Measurements from ENCODE around the gene PTPRT.

Gene PTPRT

GRCh38 chr20:43003318-43003944, 186.3 kb downstream of the PTPRT start:
- no peak overlapping the region for H3K27ac ChIP-seq (ENCODE audit: low read depth, low read length)
- no peaks in the 10 kb centered on the region; the same call in 1 of the 2 replicates for H3K27me3 ChIP-seq (ENCODE audit: control insufficient read depth, insufficient read depth, low read length)
- no peaks in the 10 kb centered on the region for H3K36me3 ChIP-seq (ENCODE audit: control insufficient read depth, insufficient read depth, low read length)
- H3K9ac ChIP-seq (ENCODE audit: low read length) = no peak overlapping the region
- H3K4me1 ChIP-seq (ENCODE audit: control insufficient read depth, insufficient read depth, low read length) = no peaks in the 10 kb centered on the region
- H3K9me3 ChIP-seq (ENCODE audit: control insufficient read depth, insufficient read depth, low read depth, low read length) = no peaks in the 10 kb centered on the region
- H3K4me3 ChIP-seq (ENCODE audit: low read depth, low read length) = no peak overlapping the region

- Histone ChIP-seq H3K9me3 (ENCODE audit: control insufficient read depth, insufficient read depth, low read depth, low read length) (peaks cover 3% of the 10 kb centered on the region), H3K4me3 (ENCODE audit: low read depth, low read length) (no peak overlapping the region), H3K9ac (ENCODE audit: low read length) (no peak overlapping the region), H3K4me1 (ENCODE audit: control insufficient read depth, insufficient read depth, low read length) (no peaks in the 10 kb centered on the region), H3K27ac (ENCODE audit: low read depth, low read length) (no peak overlapping the region), H3K36me3 (ENCODE audit: control insufficient read depth, insufficient read depth, low read length) (no peaks in the 10 kb centered on the region), H3K27me3 (ENCODE audit: control insufficient read depth, insufficient read depth, low read length) (no peaks in the 10 kb centered on the region)
Measured at GRCh38 chr20:42996141-42996540, 193.6 kb downstream of the PTPRT start.

- H3K9ac ChIP-seq (ENCODE audit: low read length) = no peak overlapping the region
- H3K27ac ChIP-seq (ENCODE audit: low read depth, low read length) = no peak overlapping the region
- H3K4me3 ChIP-seq (ENCODE audit: low read depth, low read length) = no peak overlapping the region
- H3K27me3 ChIP-seq (ENCODE audit: control insufficient read depth, insufficient read depth, low read length) = no peaks in the 10 kb centered on the region
- no peaks in the 10 kb centered on the region for H3K9me3 ChIP-seq (ENCODE audit: control insufficient read depth, insufficient read depth, low read depth, low read length)
- no peaks in the 10 kb centered on the region for H3K36me3 ChIP-seq (ENCODE audit: control insufficient read depth, insufficient read depth, low read length)
- H3K4me1 ChIP-seq (ENCODE audit: control insufficient read depth, insufficient read depth, low read length) = peaks cover 2% of the 10 kb centered on the region; the same call in 1 of the 2 replicates
Measured at GRCh38 chr20:42988319-42988718, 201.4 kb downstream of the PTPRT start.

- Histone ChIP-seq H3K4me1 (ENCODE audit: control insufficient read depth, insufficient read depth, low read length) (peaks cover 8% of the 10 kb centered on the region; the same call in 1 of the 2 replicates), H3K9ac (ENCODE audit: low read length) (no peak overlapping the region), H3K4me3 (ENCODE audit: low read depth, low read length) (no peak overlapping the region), H3K27ac (ENCODE audit: low read depth, low read length) (no peak overlapping the region), H3K9me3 (ENCODE audit: control insufficient read depth, insufficient read depth, low read depth, low read length) (no peaks in the 10 kb centered on the region), H3K27me3 (ENCODE audit: control insufficient read depth, insufficient read depth, low read length) (no peaks in the 10 kb centered on the region), H3K36me3 (ENCODE audit: control insufficient read depth, insufficient read depth, low read length) (no peaks in the 10 kb centered on the region)
Measured at GRCh38 chr20:42987376-42988114, 202.2 kb downstream of the PTPRT start.

GRCh38 chr20:42986143-42986773, 203.4 kb downstream of the PTPRT start:
- H3K9ac ChIP-seq (ENCODE audit: low read length) = no peak overlapping the region
- no peak overlapping the region for H3K4me3 ChIP-seq (ENCODE audit: low read depth, low read length)
- no peak overlapping the region for H3K27ac ChIP-seq (ENCODE audit: low read depth, low read length)
- H3K36me3 ChIP-seq (ENCODE audit: control insufficient read depth, insufficient read depth, low read length) = no peaks in the 10 kb centered on the region
- peaks cover 10% of the 10 kb centered on the region; the same call in 1 of the 2 replicates for H3K4me1 ChIP-seq (ENCODE audit: control insufficient read depth, insufficient read depth, low read length)
- no peaks in the 10 kb centered on the region for H3K9me3 ChIP-seq (ENCODE audit: control insufficient read depth, insufficient read depth, low read depth, low read length)
- no peaks in the 10 kb centered on the region for H3K27me3 ChIP-seq (ENCODE audit: control insufficient read depth, insufficient read depth, low read length)

GRCh38 chr20:42985628-42986027, 204.1 kb downstream of the PTPRT start:
- H3K9ac ChIP-seq (ENCODE audit: low read length) = no peak overlapping the region
- no peaks in the 10 kb centered on the region for H3K27me3 ChIP-seq (ENCODE audit: control insufficient read depth, insufficient read depth, low read length)
- H3K4me3 ChIP-seq (ENCODE audit: low read depth, low read length) = no peak overlapping the region
- peaks cover 16% of the 10 kb centered on the region for H3K4me1 ChIP-seq (ENCODE audit: control insufficient read depth, insufficient read depth, low read length)
- no peaks in the 10 kb centered on the region for H3K9me3 ChIP-seq (ENCODE audit: control insufficient read depth, insufficient read depth, low read depth, low read length)
- no peak overlapping the region for H3K27ac ChIP-seq (ENCODE audit: low read depth, low read length)
- no peaks in the 10 kb centered on the region for H3K36me3 ChIP-seq (ENCODE audit: control insufficient read depth, insufficient read depth, low read length)

- no peak overlapping the region for H3K27ac ChIP-seq (ENCODE audit: low read depth, low read length)
- H3K27me3 ChIP-seq (ENCODE audit: control insufficient read depth, insufficient read depth, low read length) = no peaks in the 10 kb centered on the region
- no peak overlapping the region for H3K9ac ChIP-seq (ENCODE audit: low read length)
- H3K4me1 ChIP-seq (ENCODE audit: control insufficient read depth, insufficient read depth, low read length) = peaks cover 26% of the 10 kb centered on the region
- no peaks in the 10 kb centered on the region for H3K9me3 ChIP-seq (ENCODE audit: control insufficient read depth, insufficient read depth, low read depth, low read length)
- no peak overlapping the region for H3K4me3 ChIP-seq (ENCODE audit: low read depth, low read length)
- H3K36me3 ChIP-seq (ENCODE audit: control insufficient read depth, insufficient read depth, low read length) = no peaks in the 10 kb centered on the region
Measured at GRCh38 chr20:42982218-42982617, 207.5 kb downstream of the PTPRT start.

GRCh38 chr20:42981253-42981652, 208.5 kb downstream of the PTPRT start:
- no peak overlapping the region for H3K4me3 ChIP-seq (ENCODE audit: low read depth, low read length)
- no peaks in the 10 kb centered on the region for H3K9me3 ChIP-seq (ENCODE audit: control insufficient read depth, insufficient read depth, low read depth, low read length)
- no peak overlapping the region for H3K9ac ChIP-seq (ENCODE audit: low read length)
- no peaks in the 10 kb centered on the region for H3K36me3 ChIP-seq (ENCODE audit: control insufficient read depth, insufficient read depth, low read length)
- no peak overlapping the region for H3K27ac ChIP-seq (ENCODE audit: low read depth, low read length)
- peaks cover 26% of the 10 kb centered on the region for H3K4me1 ChIP-seq (ENCODE audit: control insufficient read depth, insufficient read depth, low read length)
- no peaks in the 10 kb centered on the region for H3K27me3 ChIP-seq (ENCODE audit: control insufficient read depth, insufficient read depth, low read length)

GRCh38 chr20:42979720-42980119, 210.0 kb downstream of the PTPRT start:
- no peak overlapping the region for H3K9ac ChIP-seq (ENCODE audit: low read length)
- H3K27me3 ChIP-seq (ENCODE audit: control insufficient read depth, insufficient read depth, low read length) = no peaks in the 10 kb centered on the region
- no peaks in the 10 kb centered on the region for H3K9me3 ChIP-seq (ENCODE audit: control insufficient read depth, insufficient read depth, low read depth, low read length)
- no peak overlapping the region for H3K27ac ChIP-seq (ENCODE audit: low read depth, low read length)
- peaks cover 26% of the 10 kb centered on the region for H3K4me1 ChIP-seq (ENCODE audit: control insufficient read depth, insufficient read depth, low read length)
- no peaks in the 10 kb centered on the region for H3K36me3 ChIP-seq (ENCODE audit: control insufficient read depth, insufficient read depth, low read length)
- H3K4me3 ChIP-seq (ENCODE audit: low read depth, low read length) = no peak overlapping the region

GRCh38 chr20:42978184-42978974, 211.3 kb downstream of the PTPRT start:
- H3K4me3 ChIP-seq (ENCODE audit: low read depth, low read length) = no peak overlapping the region
- no peak overlapping the region for H3K27ac ChIP-seq (ENCODE audit: low read depth, low read length)
- no peaks in the 10 kb centered on the region for H3K9me3 ChIP-seq (ENCODE audit: control insufficient read depth, insufficient read depth, low read depth, low read length)
- peaks cover 26% of the 10 kb centered on the region for H3K4me1 ChIP-seq (ENCODE audit: control insufficient read depth, insufficient read depth, low read length)
- no peaks in the 10 kb centered on the region for H3K27me3 ChIP-seq (ENCODE audit: control insufficient read depth, insufficient read depth, low read length)
- no peaks in the 10 kb centered on the region for H3K36me3 ChIP-seq (ENCODE audit: control insufficient read depth, insufficient read depth, low read length)
- no peak overlapping the region for H3K9ac ChIP-seq (ENCODE audit: low read length)

All from HUES6 (cell line).